Smooth muscle cell (in vitro differentiated cells): ENCODE data around the gene PCDH15. TPM values are rescaled to one million over a fixed set of nuclear protein-coding genes. Genes with fewer than 3 reads are reported as not detected.

ENCODE experiments used
- DNase-seq: peaks from one replicate; lab custom pipeline; 2025; ENCODE audit not compliant: unreplicated experiment; lab: John Stamatoyannopoulos, UW
- H2AFZ ChIP-seq: fragments of 200-600 bp; sonication (generic); 2 replicates; pipeline ENCODE4 v1.6.0; 2016; ENCODE audit warnings: antibody characterized with exemption, low read depth, mild to moderate bottlenecking
- H3F3A ChIP-seq: fragments of 200-600 bp; sonication (generic); 2 replicates; pipeline ENCODE4 v1.6.0; 2017; ENCODE audit warnings: antibody characterized with exemption, low read depth
- H3K27ac ChIP-seq: fragments of 200-600 bp; sonication (generic); 2 replicates; pipeline ENCODE4 v1.5.1; 2016; ENCODE audit warnings: low read depth, mild to moderate bottlenecking
- H3K27me3 ChIP-seq: fragments of 200-600 bp; sonication (generic); 2 replicates; pipeline ENCODE4 v1.6.1; 2016; ENCODE audit warnings: low read depth, mild to moderate bottlenecking
- H3K36me3 ChIP-seq: fragments of 200-600 bp; sonication (generic); 2 replicates; pipeline ENCODE4 v1.5.1; 2016; ENCODE audit warnings: low read depth
- H3K4me1 ChIP-seq: fragments of 200-600 bp; sonication (generic); 2 replicates; pipeline ENCODE4 v1.5.1; 2016; ENCODE audit warnings: low read depth
- H3K4me2 ChIP-seq: fragments of 200-600 bp; sonication (generic); 2 replicates; pipeline ENCODE4 v1.6.0; 2016; ENCODE audit warnings: mild to moderate bottlenecking
- H3K4me3 ChIP-seq: fragments of 200-600 bp; sonication (generic); 2 replicates; pipeline ENCODE4 v1.5.1; 2016; ENCODE audit warnings: mild to moderate bottlenecking
- H3K79me2 ChIP-seq: fragments of 200-600 bp; sonication (generic); 2 replicates; pipeline ENCODE4 v1.6.0; 2016; ENCODE audit warnings: low read depth, mild to moderate bottlenecking
- H3K9ac ChIP-seq: fragments of 200-600 bp; sonication (generic); 2 replicates; pipeline ENCODE4 v1.6.0; 2016; ENCODE audit warnings: low read depth
- H3K9me3 ChIP-seq: fragments of 200-600 bp; sonication (generic); replicated peaks from 2 replicates; pipeline ENCODE4 v1.5.1; 2016; ENCODE audit warnings: low read depth
- H4K20me1 ChIP-seq: fragments of 200-600 bp; sonication (generic); 2 replicates; pipeline ENCODE4 v1.6.0; 2016; ENCODE audit warnings: low read depth
- WGBS: methylation state at CpG from one replicate; pipeline ENCODE4 v1.1.7; 2016; ENCODE audit warnings: low lambda C conversion rate; 5-methylcytosine and 5-hydroxymethylcytosine counted together
- microRNA counts: library from miRNA; unstranded; fragments of <30 nt; microRNA quantifications from one replicate; lab custom pipeline; 2016
- microRNA-seq: library from miRNA; unstranded; fragments of <30 nt; microRNA quantifications from one replicate; pipeline ENCODE4, GENCODE V29; 2016; ENCODE audit warnings: borderline number of aligned reads
- polyA plus RNA-seq: library from polyadenylated mRNA; unstranded; fragments of >200 nt; fragmentation: Nextera tagmentation; extraction: Ambion mirVana; gene quantifications from 2 replicates; pipeline ENCODE4 v1.2.1, GENCODE V29; 2016
- small RNA-seq: library from RNA; depleted of rRNA; stranded (forward); fragments of <200 nt; gene quantifications from one replicate; pipeline ENCODE3, GENCODE V24; 2014
- total RNA-seq: library from RNA; depleted of rRNA; stranded (reverse); fragments of >200 nt; gene quantifications from 2 replicates; pipeline ENCODE4 v1.2.3, GENCODE V29; 2014
- TF ChIP-seq, protein P1 (sequence below): fragments of 200-600 bp; sonication (generic); IDR thresholded peaks from 2 replicates; pipeline ENCODE4 v1.5.1; 2017; ENCODE audit warnings: borderline replicate concordance, mild to moderate bottlenecking, antibody characterized with exemption; ENCODE audit not compliant: insufficient read depth, poor library complexity, severe bottlenecking

The PCDH15 gene
- total and polyA plus RNA-seq, 2 experiments from 2014 or later: not detected

DNA sequence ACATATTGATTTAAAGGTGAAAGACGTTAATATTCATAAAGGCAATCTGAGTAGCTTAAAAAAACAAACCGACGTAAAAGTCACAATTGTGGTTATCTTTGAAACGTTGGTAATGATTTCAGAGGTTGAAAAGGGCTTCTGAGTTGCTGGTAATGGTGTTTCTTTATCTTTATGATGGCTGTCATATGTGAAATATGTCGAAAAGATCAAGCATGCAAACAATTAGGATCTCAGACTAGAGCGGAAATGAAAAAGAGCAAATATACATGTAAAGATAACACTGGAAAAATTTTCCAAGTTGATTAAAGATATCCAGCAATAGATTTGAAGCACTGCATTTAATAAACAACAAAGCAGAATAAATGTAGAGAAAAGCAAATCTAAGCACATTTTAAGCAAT lies 1030.1 kb downstream of the PCDH15 start:
- H3K79me2 ChIP-seq: no peaks in the 10 kb centered on the region
- 55% methylated on average over 6 of the region's 6 CpGs for WGBS
- TF ChIP-seq, protein P1, sequence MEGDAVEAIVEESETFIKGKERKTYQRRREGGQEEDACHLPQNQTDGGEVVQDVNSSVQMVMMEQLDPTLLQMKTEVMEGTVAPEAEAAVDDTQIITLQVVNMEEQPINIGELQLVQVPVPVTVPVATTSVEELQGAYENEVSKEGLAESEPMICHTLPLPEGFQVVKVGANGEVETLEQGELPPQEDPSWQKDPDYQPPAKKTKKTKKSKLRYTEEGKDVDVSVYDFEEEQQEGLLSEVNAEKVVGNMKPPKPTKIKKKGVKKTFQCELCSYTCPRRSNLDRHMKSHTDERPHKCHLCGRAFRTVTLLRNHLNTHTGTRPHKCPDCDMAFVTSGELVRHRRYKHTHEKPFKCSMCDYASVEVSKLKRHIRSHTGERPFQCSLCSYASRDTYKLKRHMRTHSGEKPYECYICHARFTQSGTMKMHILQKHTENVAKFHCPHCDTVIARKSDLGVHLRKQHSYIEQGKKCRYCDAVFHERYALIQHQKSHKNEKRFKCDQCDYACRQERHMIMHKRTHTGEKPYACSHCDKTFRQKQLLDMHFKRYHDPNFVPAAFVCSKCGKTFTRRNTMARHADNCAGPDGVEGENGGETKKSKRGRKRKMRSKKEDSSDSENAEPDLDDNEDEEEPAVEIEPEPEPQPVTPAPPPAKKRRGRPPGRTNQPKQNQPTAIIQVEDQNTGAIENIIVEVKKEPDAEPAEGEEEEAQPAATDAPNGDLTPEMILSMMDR: no peak

DNA sequence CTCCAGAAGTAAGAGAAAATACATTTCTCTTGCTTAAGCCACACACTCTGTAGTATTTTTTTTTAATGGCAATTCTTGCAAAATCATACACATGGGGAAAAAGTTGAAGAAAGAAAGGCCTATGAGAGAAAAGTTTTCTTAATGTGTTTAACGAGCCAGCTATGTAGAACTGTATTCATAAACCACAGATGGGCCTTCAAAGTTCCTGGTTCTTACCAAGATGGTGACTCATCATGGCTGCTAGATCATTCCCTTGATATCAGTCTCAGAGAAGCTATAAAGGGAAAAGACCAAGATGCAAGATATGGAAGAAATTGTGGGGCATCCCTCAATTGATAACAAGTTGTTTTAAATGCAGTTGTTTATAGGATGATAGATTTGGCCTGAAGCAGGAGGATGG lies 1035.7 kb downstream of the PCDH15 start:
- H3K4me1 ChIP-seq: peaks cover 3% of the 10 kb centered on the region
- WGBS: 5% methylated on average over 1 of the region's 1 CpG
- H4K20me1 ChIP-seq: no peaks in the 10 kb centered on the region
- peak overlapping the region; percentile 22 for H3K27ac ChIP-seq
- no peaks in the 10 kb centered on the region for H3K36me3 ChIP-seq
- H3F3A ChIP-seq: no peaks in the 10 kb centered on the region
- no peak overlapping the region for H2AFZ ChIP-seq
- H3K4me2 ChIP-seq: peak overlapping the region; percentile 25
- no peaks in the 10 kb centered on the region for H3K9me3 ChIP-seq
- no peaks in the 10 kb centered on the region for H3K27me3 ChIP-seq
- no peak for DNase-seq
- H3K9ac ChIP-seq: no peak overlapping the region
- H3K4me3 ChIP-seq: no peak overlapping the region
- TF ChIP-seq, protein P1: no peak
- no peaks in the 10 kb centered on the region for H3K79me2 ChIP-seq

More for the DNA sequence above, 1030.1 kb downstream of the PCDH15 start:
- Histone ChIP-seq H3K36me3 (no peaks in the 10 kb centered on the region), H3K9ac (no peak overlapping the region), H4K20me1 (no peaks in the 10 kb centered on the region), H3K4me1 (no peaks in the 10 kb centered on the region), H3K4me2 (no peak overlapping the region), H3K27ac (no peak overlapping the region), H3K9me3 (no peaks in the 10 kb centered on the region), H3K4me3 (no peak overlapping the region), H2AFZ (peak overlapping the region; percentile 58), H3K27me3 (no peaks in the 10 kb centered on the region), H3F3A (no peaks in the 10 kb centered on the region)
- no peak for DNase-seq

DNA sequence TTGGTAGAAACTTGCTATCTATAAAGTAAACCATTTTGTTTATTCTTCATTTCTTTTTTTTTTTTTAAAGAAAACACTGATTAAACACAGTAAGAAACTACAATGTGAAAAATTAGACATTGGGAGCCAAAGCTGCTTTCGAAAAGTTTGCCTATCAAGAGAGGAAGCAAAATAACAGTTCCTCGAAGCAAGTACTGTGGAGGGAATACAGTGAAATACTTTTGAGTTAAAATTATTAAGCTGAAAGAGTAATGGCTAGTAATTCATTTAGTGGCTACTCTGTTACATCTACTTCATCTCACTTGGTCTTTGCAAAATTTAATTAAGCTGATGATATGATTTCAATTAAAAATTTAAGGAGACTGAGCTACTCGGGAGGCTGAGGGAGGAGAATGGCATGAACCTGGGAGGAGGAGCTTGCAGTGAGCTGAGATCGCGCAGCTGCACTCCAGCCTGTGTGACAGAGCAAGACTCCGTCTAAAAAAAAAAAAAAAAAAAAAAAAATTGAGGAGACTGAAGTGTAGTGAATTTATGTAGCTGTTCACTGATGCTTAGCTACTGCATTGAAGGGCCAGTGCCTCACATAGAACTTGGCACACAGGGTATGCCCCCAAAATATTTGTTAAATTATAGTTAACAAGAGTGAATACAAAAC lies 1046.3 kb downstream of the PCDH15 start:
- peaks cover 2% of the 10 kb centered on the region for H3K9me3 ChIP-seq
- H3K27ac ChIP-seq: no peak overlapping the region
- DNase-seq: no peak
- H3K4me2 ChIP-seq: peak overlapping the region; percentile 85
- no peaks in the 10 kb centered on the region for H3K79me2 ChIP-seq
- TF ChIP-seq, protein P1: no peak
- no peaks in the 10 kb centered on the region for H3K27me3 ChIP-seq
- H4K20me1 ChIP-seq: no peaks in the 10 kb centered on the region
- H3K9ac ChIP-seq: no peak overlapping the region
- H3K36me3 ChIP-seq: no peaks in the 10 kb centered on the region
- peak overlapping the region; percentile 39 for H3K4me3 ChIP-seq
- peak overlapping the region; percentile 93 for H2AFZ ChIP-seq
- no peaks in the 10 kb centered on the region for H3K4me1 ChIP-seq
- WGBS: 47% methylated on average over 6 of the region's 6 CpGs
- H3F3A ChIP-seq: no peaks in the 10 kb centered on the region

MicroRNA genes within 50 kb of the gene (microRNA counts, 767-probe panel; counts per million panel counts)
- 183 counts per million for microRNA hsa-miR-548f (lab: Ali Mortazavi, UCI)

Small RNA genes lying within 50 kb of the gene (microRNA-seq; reads per million reads assigned to microRNA genes)
- not detected for gene MIR548F1

Small RNA genes lying within 50 kb of the gene (small RNA-seq; reads per million reads assigned to genes)
- gene AL365496.1 (not detected), gene MIR548F1 (0.21 reads per million), gene RNU6-687P (not detected)
